ENCODE data around the gene COX6A2.

Gene COX6A2

GRCh38 chr16:31428279-31428597, at the start of gene COX6A2:
Gene COX6A2 (minus strand): TSS chr16:31428360. CDS start chr16:31428325, 35 bp downstream.
- DNase-seq (ENCODE audit: low read depth in 2 of 3, low spot score in 2 of 3): no peak

- DNase-seq (ENCODE audit: low read depth in 2 of 3, low spot score in 2 of 3): no peak
Measured at GRCh38 chr16:31477220-31478216, 49.4 kb upstream of the COX6A2 start.

- DNase-seq (ENCODE audit: low read depth in 2 of 3, low spot score in 2 of 3): peak; percentile 46 to 77 (median 76)
Measured at GRCh38 chr16:31476303-31477219, 48.4 kb upstream of the COX6A2 start.

- no peak for DNase-seq (ENCODE audit: low read depth in 2 of 3, low spot score in 2 of 3)
Measured at GRCh38 chr16:31475946-31476302, 47.8 kb upstream of the COX6A2 start.

- DNase-seq (ENCODE audit: low read depth in 2 of 3, low spot score in 2 of 3): no peak
Measured at GRCh38 chr16:31474773-31475738, 46.9 kb upstream of the COX6A2 start.

- no peak for DNase-seq (ENCODE audit: low read depth in 2 of 3, low spot score in 2 of 3)
Measured at GRCh38 chr16:31474173-31474714, 46.1 kb upstream of the COX6A2 start.

GRCh38 chr16:31473264-31473984, 45.3 kb upstream of the COX6A2 start:
- DNase-seq (ENCODE audit: low read depth in 2 of 3, low spot score in 2 of 3): no peak

- DNase-seq (ENCODE audit: low read depth in 2 of 3, low spot score in 2 of 3): no peak
Measured at GRCh38 chr16:31472709-31473203, 44.6 kb upstream of the COX6A2 start.

GRCh38 chr16:31471875-31472708, 43.9 kb upstream of the COX6A2 start, which contains the start of gene TGFB1I1:
Gene TGFB1I1 (plus strand): TSS chr16:31472152. CDS start chr16:31472189, 37 bp downstream.
- no peak for DNase-seq (ENCODE audit: low read depth in 2 of 3, low spot score in 2 of 3)

GRCh38 chr16:31471241-31471874, 43.2 kb upstream of the COX6A2 start:
- no peak for DNase-seq (ENCODE audit: low read depth in 2 of 3, low spot score in 2 of 3)

GRCh38 chr16:31470615-31471014, 42.5 kb upstream of the COX6A2 start:
- DNase-seq (ENCODE audit: low read depth in 2 of 3, low spot score in 2 of 3): no peak

- DNase-seq (ENCODE audit: low read depth in 2 of 3, low spot score in 2 of 3): no peak
Measured at GRCh38 chr16:31467858-31468257, 39.7 kb upstream of the COX6A2 start.

- DNase-seq (ENCODE audit: low read depth in 2 of 3, low spot score in 2 of 3): no peak
Measured at GRCh38 chr16:31467151-31467773, 39.1 kb upstream of the COX6A2 start.

- no peak for DNase-seq (ENCODE audit: low read depth in 2 of 3, low spot score in 2 of 3)
Measured at GRCh38 chr16:31466381-31466841, 38.3 kb upstream of the COX6A2 start.

- DNase-seq (ENCODE audit: low read depth in 2 of 3, low spot score in 2 of 3): no peak
Measured at GRCh38 chr16:31465788-31466370, 37.7 kb upstream of the COX6A2 start.

GRCh38 chr16:31464781-31465260, 36.7 kb upstream of the COX6A2 start:
- DNase-seq (ENCODE audit: low read depth in 2 of 3, low spot score in 2 of 3): no peak

GRCh38 chr16:31464348-31464769, 36.2 kb upstream of the COX6A2 start:
- no peak for DNase-seq (ENCODE audit: low read depth in 2 of 3, low spot score in 2 of 3)

Measured in activated CD8-positive, alpha-beta memory T cell treated with anti-CD3 and anti-CD28 coated beads for 48 hours (primary cell).